SKM-1 treated with dmso at 0.1 percent for 144 hours (cell line): Measurements from ENCODE around the gene SMAD6.

Experiments
- DNase-seq: peaks from one replicate; lab custom pipeline; 2025; ENCODE audit not compliant: unreplicated experiment; lab: John Stamatoyannopoulos, UW

The SMAD6 gene

GRCh38 chr15:66702035-66702786 is at the start of gene SMAD6:
Gene SMAD6 (plus strand): TSS chr15:66702236. CDS start chr15:66703259, 1,023 bp downstream.
- DNase-seq = peak; percentile 98

- DNase-seq = no peak
Observed at GRCh38 chr15:66652806-66653205, 49.2 kb upstream of the SMAD6 start.

- no peak for DNase-seq
Observed at GRCh38 chr15:66653398-66653797, 48.6 kb upstream of the SMAD6 start.

- no peak for DNase-seq
Observed at GRCh38 chr15:66653852-66654251, 48.2 kb upstream of the SMAD6 start.

- DNase-seq = no peak
Observed at GRCh38 chr15:66654361-66654738, 47.7 kb upstream of the SMAD6 start.

GRCh38 chr15:66654739-66655375 is 47.2 kb upstream of the SMAD6 start:
- DNase-seq = no peak

GRCh38 chr15:66655511-66655910 is 46.5 kb upstream of the SMAD6 start:
- DNase-seq = no peak

- DNase-seq = no peak
Observed at GRCh38 chr15:66655997-66656396, 46.0 kb upstream of the SMAD6 start.

- DNase-seq = no peak
Observed at GRCh38 chr15:66657185-66658020, 44.6 kb upstream of the SMAD6 start.

GRCh38 chr15:66658044-66658443 is 44.0 kb upstream of the SMAD6 start:
- DNase-seq = no peak

- DNase-seq = no peak
Observed at GRCh38 chr15:66658855-66659254, 43.2 kb upstream of the SMAD6 start.

- DNase-seq = no peak
Observed at GRCh38 chr15:66659384-66659783, 42.7 kb upstream of the SMAD6 start.

GRCh38 chr15:66661432-66662096 is 40.5 kb upstream of the SMAD6 start:
- no peak for DNase-seq

GRCh38 chr15:66662522-66662921 is 39.5 kb upstream of the SMAD6 start:
- no peak for DNase-seq

- DNase-seq = no peak
Observed at GRCh38 chr15:66663664-66664063, 38.4 kb upstream of the SMAD6 start.

- no peak for DNase-seq
Observed at GRCh38 chr15:66670175-66670574, 31.9 kb upstream of the SMAD6 start.

GRCh38 chr15:66670762-66671580 is 31.1 kb upstream of the SMAD6 start:
- no peak for DNase-seq

GRCh38 chr15:66672867-66673266 is 29.2 kb upstream of the SMAD6 start:
- DNase-seq = no peak

GRCh38 chr15:66673410-66674322 is 28.4 kb upstream of the SMAD6 start:
- peak; percentile 96 for DNase-seq
